ENCODE data around the gene DLG1.

The DLG1 gene

DNA sequence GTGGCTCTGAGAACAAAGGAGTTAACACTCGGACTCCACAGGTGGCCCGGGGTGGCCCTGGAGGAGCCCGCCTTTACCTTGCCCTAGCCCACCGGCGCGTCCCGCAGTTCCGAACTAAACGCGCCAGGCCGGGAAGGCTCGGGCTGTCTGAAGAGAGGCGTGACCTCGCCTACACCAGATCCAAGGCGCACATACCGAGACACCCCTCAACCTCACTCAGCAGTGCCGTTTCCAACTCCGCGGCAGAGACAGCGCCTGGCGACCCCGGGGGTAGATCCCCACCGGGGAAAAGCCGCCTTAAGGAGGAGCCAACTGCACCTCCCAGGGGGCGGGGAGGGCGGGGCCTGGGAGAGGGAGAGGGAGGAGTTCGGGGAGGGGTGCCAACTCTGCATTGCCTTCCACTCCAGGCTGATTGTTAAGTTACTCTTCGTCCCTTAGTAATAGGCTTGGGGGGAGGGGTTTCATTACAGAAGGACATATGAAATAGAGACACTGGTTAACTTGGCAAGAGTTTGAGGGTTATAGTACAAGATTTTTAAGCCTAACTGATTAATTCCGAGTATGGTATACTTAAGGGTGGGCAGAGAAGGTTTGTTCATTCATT is at the start of gene DLG1:
TSS of gene DLG1 (minus strand) at position 272 of the 604 bp plus-strand sequence. CDS start 1,408 bp downstream, outside the sequence.
- DNase-seq, result peak; percentile 73

DNA sequence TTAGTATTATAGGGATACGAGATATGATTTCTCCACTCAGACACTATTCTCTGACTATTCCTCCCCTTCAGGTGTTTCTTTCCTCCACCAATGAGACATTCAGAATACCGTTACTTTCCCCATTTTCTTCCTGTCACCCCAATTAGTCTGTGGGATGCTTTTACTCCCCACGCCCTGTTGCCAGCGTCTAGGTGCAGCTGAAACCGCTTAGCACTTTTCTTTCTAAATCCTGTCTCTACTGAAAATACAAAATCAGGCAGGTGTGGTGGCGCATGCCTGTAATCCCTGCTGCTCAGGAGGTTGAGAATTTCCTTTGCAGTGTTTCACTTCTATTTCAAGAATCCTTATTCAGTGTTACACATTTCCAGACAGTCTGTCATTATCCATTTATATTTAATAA is 49.6 kb upstream of the DLG1 start:
- DNase-seq, result no peak

DNA sequence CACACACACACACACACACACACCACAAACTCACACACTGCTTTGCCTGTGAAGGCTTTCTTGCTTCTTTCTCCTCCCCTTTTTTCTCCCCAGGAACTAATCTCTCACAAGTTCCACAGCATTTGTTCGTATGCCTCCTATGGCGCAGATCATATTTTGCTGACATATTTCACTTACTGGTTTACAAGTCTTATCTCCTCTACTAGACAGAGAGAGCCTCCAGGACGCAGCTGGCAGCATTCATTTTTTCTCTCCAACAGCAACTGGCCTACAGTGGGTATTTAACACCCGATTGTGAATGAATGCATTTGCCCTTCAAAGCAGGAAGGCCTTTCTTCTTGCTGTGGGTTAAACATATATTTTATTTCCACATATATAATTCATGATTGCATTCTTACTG is 47.0 kb upstream of the DLG1 start:
- DNase-seq, result no peak

GRCh38 chr3:197344582-197345318 is 46.3 kb upstream of the DLG1 start:
- no peak for DNase-seq

DNA sequence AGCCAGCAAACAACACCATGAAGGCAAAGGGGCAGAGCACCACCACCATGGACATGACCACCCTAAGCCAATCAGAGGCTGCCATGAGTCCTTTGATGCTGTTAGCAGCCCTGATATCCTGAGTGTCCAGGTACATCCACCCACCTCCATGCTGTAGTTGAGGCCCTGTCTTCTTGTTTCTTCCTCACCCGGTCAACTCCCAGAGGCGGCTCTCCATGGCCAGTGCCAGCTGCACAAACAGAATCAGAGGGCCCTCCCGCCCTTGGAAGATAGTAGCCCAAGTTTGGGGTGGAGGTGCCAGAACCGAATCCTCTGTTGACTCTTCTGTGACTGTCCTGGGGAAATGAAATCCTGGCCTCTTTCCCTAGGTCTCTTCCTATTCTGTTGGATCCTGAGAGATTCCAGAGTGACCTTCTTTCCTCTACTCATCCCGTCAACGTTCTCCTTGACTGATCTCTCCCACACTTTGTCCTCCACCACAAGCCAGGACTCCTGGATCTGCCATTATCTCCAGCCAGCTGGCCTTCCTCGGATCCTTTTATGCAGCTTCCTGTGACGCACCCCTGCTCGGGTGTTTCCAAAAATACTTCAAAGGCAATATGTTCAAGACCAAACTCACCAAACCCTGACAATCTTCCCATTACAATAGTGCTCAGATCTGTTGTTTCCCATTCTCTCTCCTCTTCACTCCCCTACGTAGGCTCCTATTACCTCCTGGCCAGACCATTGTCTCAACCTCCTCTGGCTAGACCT is 45.4 kb upstream of the DLG1 start:
- no peak for DNase-seq

- no peak for DNase-seq
Measured at GRCh38 chr3:197343111-197343510, 44.7 kb upstream of the DLG1 start.

GRCh38 chr3:197340521-197340871 is 42.1 kb upstream of the DLG1 start:
- no peak for DNase-seq

DNA sequence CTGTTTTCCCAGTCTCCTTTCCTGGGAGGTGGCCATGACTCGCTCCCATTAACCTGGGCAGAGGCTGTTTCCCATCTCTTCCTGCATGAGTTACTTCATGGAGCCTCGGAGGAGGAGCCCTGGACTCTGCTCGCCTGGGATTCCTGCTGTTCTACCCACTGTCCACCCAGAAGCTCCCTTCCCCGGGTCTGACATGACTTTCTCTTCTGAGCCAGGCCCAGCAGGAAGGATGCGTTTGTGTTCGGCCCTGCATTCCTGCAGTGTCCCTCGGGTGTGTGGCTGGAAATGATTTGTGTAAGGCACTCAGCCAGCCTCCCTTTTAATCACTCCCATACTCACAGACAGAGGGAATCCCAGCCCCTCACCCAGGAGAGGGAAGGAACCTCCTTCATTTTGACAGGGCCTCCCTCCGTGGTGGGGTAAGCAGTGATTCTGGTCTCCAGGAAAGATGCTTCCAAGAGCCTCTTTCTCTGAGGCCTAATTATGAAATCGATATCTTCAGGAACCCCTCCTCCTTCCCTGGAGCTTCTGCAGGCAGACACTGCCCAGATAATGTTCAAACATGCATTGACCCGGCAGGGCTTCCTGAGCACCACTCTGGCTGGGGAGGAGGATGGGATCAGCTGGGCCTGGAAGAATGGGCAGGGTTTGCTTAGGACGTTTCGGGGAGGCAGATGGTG is 41.6 kb upstream of the DLG1 start:
- DNase-seq, result no peak

DNA sequence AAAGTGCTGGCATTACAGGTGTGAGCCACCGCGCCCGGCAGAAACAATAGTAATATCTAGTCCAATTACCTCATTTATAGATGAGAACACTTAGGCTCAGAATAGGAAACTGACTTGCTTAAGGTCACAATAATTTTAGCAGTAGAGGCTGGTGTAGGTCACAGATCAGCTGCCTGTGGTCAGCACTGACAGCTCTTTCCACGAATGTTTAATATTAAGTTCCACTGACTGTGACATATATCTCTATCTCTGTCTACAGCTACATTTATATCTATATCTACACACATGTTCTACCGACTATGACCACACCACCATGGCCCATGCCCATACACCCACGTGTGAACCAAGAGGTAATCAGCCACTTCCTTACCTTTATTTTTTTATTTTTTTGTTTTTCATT is 40.2 kb upstream of the DLG1 start:
- no peak for DNase-seq

DNA sequence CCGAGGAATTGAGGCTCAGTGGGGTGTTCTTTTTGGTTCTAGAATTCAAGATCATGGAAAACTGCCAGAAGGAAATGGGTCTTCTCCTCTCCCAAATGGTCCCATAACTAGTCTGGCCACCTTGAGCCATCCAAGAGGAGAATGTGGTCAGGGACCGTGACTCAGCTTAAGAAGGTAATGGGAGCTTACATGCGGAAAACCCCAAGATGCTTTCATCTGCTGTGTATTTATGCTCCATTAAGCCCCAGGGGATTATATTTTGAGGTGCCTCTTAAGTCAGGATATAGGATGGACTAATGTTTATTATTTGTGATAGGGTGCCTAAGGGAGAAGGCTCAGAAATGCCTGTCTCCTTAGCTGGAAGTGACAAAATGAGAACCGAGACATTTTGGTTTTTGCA is 39.2 kb upstream of the DLG1 start:
- no peak for DNase-seq

DNA sequence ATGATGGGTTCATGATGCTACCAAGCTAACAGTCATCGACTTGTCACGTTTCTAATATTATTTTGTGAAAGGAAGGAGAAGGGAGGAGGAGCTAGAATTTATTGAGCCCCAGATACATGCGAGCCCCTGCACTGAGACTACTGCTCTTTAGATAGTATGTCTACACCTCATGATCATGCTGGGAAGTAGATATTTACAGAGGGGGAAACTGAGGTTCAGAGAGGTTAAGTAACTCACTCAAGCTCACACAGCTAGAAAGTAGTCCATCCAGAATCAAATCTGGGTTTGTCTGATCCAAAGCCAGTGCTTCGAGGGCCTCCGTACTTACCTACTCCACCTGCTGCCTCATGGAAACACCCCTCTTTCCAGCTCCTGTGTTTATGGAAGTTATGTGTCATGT is 38.8 kb upstream of the DLG1 start:
- no peak for DNase-seq

DNA sequence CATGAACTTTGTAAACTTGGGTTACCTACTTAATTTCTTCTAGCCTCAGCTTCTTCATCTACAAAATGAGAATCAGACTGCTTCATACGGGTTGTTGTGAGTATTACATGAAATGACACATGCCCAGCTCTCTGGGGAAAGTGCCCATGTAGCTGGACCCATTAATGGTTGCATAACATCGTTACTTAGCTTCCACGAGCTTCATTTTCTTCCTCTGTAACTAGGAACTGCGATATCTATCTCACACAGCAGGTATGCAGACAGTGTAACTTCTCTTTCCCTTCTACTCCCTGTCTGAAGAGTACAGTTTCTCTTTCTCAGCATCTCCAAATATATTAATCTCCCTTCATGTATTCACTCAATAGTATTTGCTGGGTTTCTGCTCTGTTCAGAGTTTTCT is 37.9 kb upstream of the DLG1 start:
- DNase-seq, result no peak

DNA sequence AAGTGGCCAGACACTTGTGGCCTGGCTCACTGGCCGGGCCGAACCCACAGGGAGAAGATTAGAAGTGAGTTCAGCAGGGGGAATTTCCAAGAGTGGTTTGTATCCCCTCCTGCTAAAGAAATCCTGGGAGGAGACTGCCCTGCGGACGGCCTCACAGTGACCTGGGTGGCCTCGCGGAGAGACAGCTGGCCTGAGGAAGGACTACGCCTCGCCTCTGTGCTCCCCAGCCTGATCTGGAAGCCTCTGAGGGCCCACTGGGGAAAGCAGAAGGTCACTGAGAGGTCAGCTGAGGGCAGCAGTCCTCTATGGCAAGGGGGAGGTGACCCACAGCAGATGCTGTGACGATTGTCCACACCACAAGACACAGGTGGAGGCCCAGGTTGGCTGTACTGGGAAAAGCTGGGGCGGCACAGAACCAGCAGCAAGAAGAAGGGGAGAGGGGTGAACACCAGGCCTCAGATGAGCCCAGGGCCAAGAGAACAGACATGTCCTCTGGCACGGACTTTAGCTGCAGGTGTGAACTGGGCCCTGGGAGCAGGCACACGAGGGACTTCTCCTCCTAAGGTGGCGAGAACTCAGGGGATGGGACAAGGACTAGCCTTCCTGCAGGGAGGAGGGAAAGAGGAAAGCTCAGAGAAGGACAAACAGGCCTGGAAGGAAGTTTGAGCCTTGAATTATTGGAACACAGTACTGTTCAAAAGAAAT is 37.2 kb upstream of the DLG1 start:
- DNase-seq, result no peak

DNA sequence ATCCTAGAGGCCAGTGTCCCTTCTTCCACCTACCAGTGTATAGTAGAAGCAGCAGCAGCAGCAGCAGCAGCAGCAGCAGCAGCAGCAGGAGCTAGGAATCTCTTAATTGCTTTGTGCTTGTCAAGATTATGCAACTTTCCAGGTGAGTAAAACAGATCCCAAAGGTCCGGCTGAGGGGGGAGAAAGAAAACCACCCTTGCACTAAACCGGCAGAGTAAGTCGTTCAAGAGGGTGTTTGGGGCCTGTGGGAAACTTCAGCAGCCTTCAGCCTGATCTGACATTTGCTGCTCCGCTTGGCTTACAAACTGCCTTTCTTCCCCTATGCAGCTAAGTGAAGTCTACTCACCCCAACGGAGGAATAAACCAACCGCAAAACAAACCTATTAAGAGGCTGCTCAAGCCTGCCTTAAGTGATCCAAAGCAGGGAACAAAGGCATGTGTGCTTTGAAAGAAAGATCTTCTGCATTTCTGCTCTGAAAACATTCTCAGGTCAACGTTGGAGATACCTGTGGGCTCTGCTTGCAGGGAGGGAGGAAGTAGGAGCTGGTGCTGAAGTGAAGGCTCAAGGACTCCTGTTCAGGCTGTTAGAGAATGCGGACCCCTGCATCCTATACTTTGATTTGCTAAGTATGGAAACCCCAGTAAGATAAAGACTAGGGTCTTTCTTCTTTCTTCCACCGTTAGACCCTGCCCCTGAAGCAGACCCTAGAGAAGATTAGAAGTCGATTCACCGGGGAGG is 35.7 kb upstream of the DLG1 start:
- DNase-seq, result no peak

- DNase-seq, result no peak
Measured at GRCh38 chr3:197331131-197331530, 32.7 kb upstream of the DLG1 start.

GRCh38 chr3:197329382-197329781 is 31.0 kb upstream of the DLG1 start:
- DNase-seq, result no peak

DNA sequence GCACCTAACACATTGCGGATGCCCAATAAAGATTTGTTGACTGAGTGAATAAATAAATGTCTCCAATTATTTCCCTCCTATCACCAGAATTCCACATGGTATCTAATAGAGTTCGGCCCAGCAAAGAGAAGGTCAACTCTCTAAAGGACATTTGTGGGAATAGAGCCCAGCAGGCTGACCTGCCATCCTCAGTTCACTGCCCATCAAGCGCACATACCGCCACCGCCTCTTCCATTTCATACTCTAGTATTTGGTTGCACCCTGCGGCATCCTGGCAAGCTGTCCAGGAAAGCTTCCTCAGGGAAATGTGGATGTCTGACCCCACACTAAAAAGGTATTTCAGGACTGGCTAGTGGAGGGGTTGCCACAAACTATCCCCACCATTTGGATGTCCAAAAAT is 29.8 kb upstream of the DLG1 start:
- no peak for DNase-seq

- DNase-seq, result no peak
Measured at GRCh38 chr3:197327701-197328100, 29.3 kb upstream of the DLG1 start.

DNA sequence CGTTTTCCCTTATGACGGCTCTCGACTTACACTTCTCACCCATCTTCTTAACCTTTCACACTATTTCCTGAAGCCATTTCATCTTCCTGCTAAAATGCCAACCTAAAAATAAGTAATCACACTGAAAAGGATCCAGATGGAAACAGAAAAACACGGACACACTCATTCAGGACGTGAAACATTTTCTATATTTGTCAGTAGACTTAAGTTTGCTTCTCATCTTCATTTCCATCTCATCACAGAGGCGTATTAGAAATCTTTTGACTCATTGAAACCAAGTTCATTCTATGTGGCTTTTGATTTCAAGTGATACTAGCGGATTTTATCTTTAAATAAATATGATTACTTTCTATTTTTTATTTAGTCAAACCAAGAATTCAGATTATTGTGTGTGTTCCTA is 27.4 kb upstream of the DLG1 start:
- no peak for DNase-seq

- no peak for DNase-seq
Measured at GRCh38 chr3:197322149-197322548, 23.7 kb upstream of the DLG1 start.

DNA sequence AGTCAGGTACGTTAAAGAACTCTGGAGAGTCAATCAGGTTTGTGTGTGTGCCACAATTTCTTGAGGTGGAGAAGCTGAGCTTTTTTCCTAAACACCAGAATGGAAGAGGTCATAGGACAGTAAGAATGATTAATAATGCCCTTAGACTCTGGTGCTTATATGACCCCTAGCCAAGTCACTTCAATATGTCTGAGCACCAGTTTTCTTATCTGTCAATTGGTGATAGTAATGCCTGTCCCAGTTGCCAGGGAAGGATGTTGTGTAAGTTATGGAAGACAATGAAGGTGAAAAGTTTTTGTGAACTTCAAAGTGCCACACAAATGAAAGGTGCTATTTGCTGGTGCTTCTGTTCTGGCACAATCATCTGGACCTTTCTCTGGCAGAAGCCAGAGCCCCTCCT is 22.2 kb upstream of the DLG1 start:
- DNase-seq, result no peak

GRCh38 chr3:197317250-197317963 is 19.0 kb upstream of the DLG1 start:
- DNase-seq, result no peak

Measured in activated CD4-positive, alpha-beta T cell treated with anti-CD3 and anti-CD28 coated beads, Interleukin-2, amount 50 U/mL, for 1 hour (primary cell).